Measurements from ENCODE around the gene GHRHR.

The GHRHR gene

GRCh38 chr7:30984359-30985107, 20.8 kb downstream of the GHRHR start:
- H3K27me3 ChIP-seq (ENCODE audit: control insufficient read depth, low read length), result no peaks in the 10 kb centered on the region
- no peak overlapping the region for H3K27ac ChIP-seq (ENCODE audit: low read depth, low read length)
- no peaks in the 10 kb centered on the region for H3K9me3 ChIP-seq (ENCODE audit: control insufficient read depth, insufficient read depth, low read length)
- H3K4me2 ChIP-seq (ENCODE audit: low read length), result no peak overlapping the region
- no peaks in the 10 kb centered on the region for H3K4me1 ChIP-seq (ENCODE audit: control insufficient read depth, low read length)
- no peak for TF ChIP-seq EZH2phosphoT487 (IDR thresholded peaks at IDR 0.05; ENCODE audit: borderline replicate concordance, low read length)
- TF ChIP-seq CTCF (IDR thresholded peaks at IDR 0.05; ENCODE audit: low read depth, low read length, poor library complexity, severe bottlenecking), result no peak
- no peaks in the 10 kb centered on the region; the same call in 1 of the 2 replicates for H4K20me1 ChIP-seq (ENCODE audit: control insufficient read depth, insufficient read depth, low read depth, low read length)
- H3K4me3 ChIP-seq (ENCODE audit: low read length), result no peak overlapping the region
- no peaks in the 10 kb centered on the region for H3F3A ChIP-seq (ENCODE audit: control insufficient read depth, insufficient read depth)
- H3K36me3 ChIP-seq (ENCODE audit: control insufficient read depth, low read length), result no peaks in the 10 kb centered on the region
- no peaks in the 10 kb centered on the region for H3K9me2 ChIP-seq (replicated peaks; ENCODE audit: control insufficient read depth, low read length)
- no peaks in the 10 kb centered on the region for H3K79me2 ChIP-seq (ENCODE audit: control insufficient read depth, low read length)

GRCh38 chr7:30985756-30986155, 22.0 kb downstream of the GHRHR start:
- no peak for TF ChIP-seq EZH2phosphoT487 (IDR thresholded peaks at IDR 0.05; ENCODE audit: borderline replicate concordance, low read length)
- no peak for TF ChIP-seq CTCF (IDR thresholded peaks at IDR 0.05; ENCODE audit: low read depth, low read length, poor library complexity, severe bottlenecking)
- Histone ChIP-seq H3K79me2 (ENCODE audit: control insufficient read depth, low read length) (no peaks in the 10 kb centered on the region), H3K4me2 (ENCODE audit: low read length) (no peak overlapping the region), H3K9me2 (replicated peaks; ENCODE audit: control insufficient read depth, low read length) (no peaks in the 10 kb centered on the region), H3K4me3 (ENCODE audit: low read length) (no peak overlapping the region), H3K9me3 (ENCODE audit: control insufficient read depth, insufficient read depth, low read length) (no peaks in the 10 kb centered on the region), H3K27ac (ENCODE audit: low read depth, low read length) (no peak overlapping the region), H4K20me1 (ENCODE audit: control insufficient read depth, insufficient read depth, low read depth, low read length) (no peaks in the 10 kb centered on the region; the same call in 1 of the 2 replicates), H3F3A (ENCODE audit: control insufficient read depth, insufficient read depth) (no peaks in the 10 kb centered on the region), H3K36me3 (ENCODE audit: control insufficient read depth, low read length) (no peaks in the 10 kb centered on the region), H3K4me1 (ENCODE audit: control insufficient read depth, low read length) (no peaks in the 10 kb centered on the region), H3K27me3 (ENCODE audit: control insufficient read depth, low read length) (no peaks in the 10 kb centered on the region)

GRCh38 chr7:30986331-30986730, 22.6 kb downstream of the GHRHR start:
- no peaks in the 10 kb centered on the region for H3K27me3 ChIP-seq (ENCODE audit: control insufficient read depth, low read length)
- no peaks in the 10 kb centered on the region; the same call in 1 of the 2 replicates for H4K20me1 ChIP-seq (ENCODE audit: control insufficient read depth, insufficient read depth, low read depth, low read length)

More at GRCh38 chr7:30986331-30986730, 22.6 kb downstream of the GHRHR start:
- no peak for TF ChIP-seq EZH2phosphoT487 (IDR thresholded peaks at IDR 0.05; ENCODE audit: borderline replicate concordance, low read length)
- TF ChIP-seq CTCF (IDR thresholded peaks at IDR 0.05; ENCODE audit: low read depth, low read length, poor library complexity, severe bottlenecking), result no peak
- no peaks in the 10 kb centered on the region for H3K9me3 ChIP-seq (ENCODE audit: control insufficient read depth, insufficient read depth, low read length)
- H3K9me2 ChIP-seq (replicated peaks; ENCODE audit: control insufficient read depth, low read length), result no peaks in the 10 kb centered on the region
- H3K36me3 ChIP-seq (ENCODE audit: control insufficient read depth, low read length), result no peaks in the 10 kb centered on the region
- H3K4me1 ChIP-seq (ENCODE audit: control insufficient read depth, low read length), result no peaks in the 10 kb centered on the region
- no peak overlapping the region for H3K27ac ChIP-seq (ENCODE audit: low read depth, low read length)
- H3K4me3 ChIP-seq (ENCODE audit: low read length), result no peak overlapping the region
- no peaks in the 10 kb centered on the region for H3F3A ChIP-seq (ENCODE audit: control insufficient read depth, insufficient read depth)
- no peaks in the 10 kb centered on the region for H3K79me2 ChIP-seq (ENCODE audit: control insufficient read depth, low read length)
- no peak overlapping the region for H3K4me2 ChIP-seq (ENCODE audit: low read length)
